ENCODE measurements around the gene ZNF823.
"Not testable (repeated sequence)": the region's sequence is repeated elsewhere in the genome, so short reads cannot be mapped to it uniquely, and the experiment has no call there.

The ZNF823 gene

GRCh38 chr19:11678504-11678903, 60.2 kb downstream of the ZNF823 start:
- H3K27me3 Mint-ChIP-seq: peaks cover 6% of the 10 kb centered on the region
- ATAC-seq (ENCODE audit: low read depth): no peak
- DNase-seq (ENCODE audit: low spot score in 2 of 2): no peak

GRCh38 chr19:11676661-11677600, 61.8 kb downstream of the ZNF823 start:
- H3K27ac Mint-ChIP-seq; H3K27me3 Mint-ChIP-seq; H3K4me1 Mint-ChIP-seq; H3K36me3 Mint-ChIP-seq; ATAC-seq (ENCODE audit: low read depth); H3K4me3 Mint-ChIP-seq; DNase-seq (ENCODE audit: low spot score in 2 of 2): not testable (repeated sequence)
- peaks cover 11% of the 10 kb centered on the region for H3K9me3 Mint-ChIP-seq

More at GRCh38 chr19:11678504-11678903, 60.2 kb downstream of the ZNF823 start:
- Mint-ChIP-seq H3K36me3 (peaks cover 2% of the 10 kb centered on the region), H3K4me1 (peaks cover 4% of the 10 kb centered on the region), H3K9me3 (peaks cover 11% of the 10 kb centered on the region), H3K27ac (no peak overlapping the region), H3K4me3 (no peak overlapping the region)

- H3K9me3 Mint-ChIP-seq: peaks cover 12% of the 10 kb centered on the region
- peaks cover 4% of the 10 kb centered on the region for H3K36me3 Mint-ChIP-seq
- H3K4me1 Mint-ChIP-seq: peaks cover 5% of the 10 kb centered on the region
- peaks cover 8% of the 10 kb centered on the region for H3K27me3 Mint-ChIP-seq
- H3K4me3 Mint-ChIP-seq: no peak overlapping the region
- ATAC-seq (ENCODE audit: low read depth): no peak
- H3K27ac Mint-ChIP-seq: no peak overlapping the region
- no peak for DNase-seq (ENCODE audit: low spot score in 2 of 2)
Observed at GRCh38 chr19:11675569-11675968, 63.2 kb downstream of the ZNF823 start.

- Mint-ChIP-seq H3K36me3 (peaks cover 2% of the 10 kb centered on the region), H3K4me3 (no peak overlapping the region), H3K27me3 (peaks cover 8% of the 10 kb centered on the region), H3K27ac (no peak overlapping the region), H3K9me3 (peaks cover 14% of the 10 kb centered on the region), H3K4me1 (peaks cover 5% of the 10 kb centered on the region)
- ATAC-seq (ENCODE audit: low read depth) (no peak), DNase-seq (ENCODE audit: low spot score in 2 of 2) (no peak)
Observed at GRCh38 chr19:11674067-11674492, 64.7 kb downstream of the ZNF823 start.

- H3K36me3 Mint-ChIP-seq: peaks cover 2% of the 10 kb centered on the region
- H3K4me1 Mint-ChIP-seq: peaks cover 5% of the 10 kb centered on the region
- no peak overlapping the region for H3K27ac Mint-ChIP-seq
- no peak for ATAC-seq (ENCODE audit: low read depth)
- peaks cover 13% of the 10 kb centered on the region for H3K9me3 Mint-ChIP-seq
- peak in 1 of 2 donors; percentile 14 for DNase-seq (ENCODE audit: low spot score in 2 of 2)
- H3K27me3 Mint-ChIP-seq: peaks cover 7% of the 10 kb centered on the region
- H3K4me3 Mint-ChIP-seq: no peak overlapping the region
Observed at GRCh38 chr19:11673608-11674041, 65.1 kb downstream of the ZNF823 start.
